Measurements from ENCODE around the gene LRP1-AS.

GRCh38 chr12:57134949-57135348 is 12.5 kb downstream of the LRP1-AS start:
- TF ChIP-seq REST (IDR thresholded peaks at IDR 0.05) (no peak), POLR2A (IDR thresholded peaks at IDR 0.05; ENCODE audit: low read length) (no peak), CTCF (IDR thresholded peaks at IDR 0.05) (no peak), JUNB (IDR thresholded peaks at IDR 0.05) (no peak), CBX2 (IDR thresholded peaks at IDR 0.05; ENCODE audit: borderline replicate concordance, low read depth) (no peak), CEBPB (IDR thresholded peaks at IDR 0.05) (no peak), HDAC2 (IDR thresholded peaks at IDR 0.05) (no peak), RAD21 (conservative IDR thresholded peaks at IDR 0.05 in 1 of 2, IDR thresholded peaks at IDR 0.05 in 1 of 2) (no peak), MAFK (IDR thresholded peaks at IDR 0.05; ENCODE audit: partially characterized antibody) (no peak), ELK1 (IDR thresholded peaks at IDR 0.05; ENCODE audit: low read depth, low read length) (no peak), USF2 (IDR thresholded peaks at IDR 0.05) (no peak)
